Measurements from ENCODE around the gene ADSS1. TPM values are rescaled to one million over a fixed set of nuclear protein-coding genes. Genes with fewer than 3 reads are reported as not detected.

ADSS1 gene
- total and polyA plus RNA-seq, 10 donors = 2.7 to 11.7 (median 5.1) TPM

DNA sequence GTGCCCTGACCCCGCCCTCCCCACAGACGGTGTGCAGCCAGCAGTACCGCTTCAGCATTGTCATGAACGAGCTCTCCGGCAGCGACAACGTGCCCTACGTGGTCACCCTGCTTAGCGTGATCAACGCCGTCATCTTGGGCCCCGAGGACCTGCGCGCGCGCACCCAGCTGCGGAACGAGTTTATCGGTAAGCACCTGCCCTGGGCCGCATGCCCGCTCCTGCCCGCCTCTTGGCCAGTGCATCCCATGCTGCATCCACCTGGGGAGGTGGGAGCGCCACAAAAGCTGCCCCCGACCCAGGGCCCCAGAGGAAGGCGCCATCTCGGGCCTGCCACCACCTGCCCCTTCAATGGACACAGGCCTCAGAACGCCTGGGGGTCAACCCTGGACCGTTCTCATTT, 20.8 kb upstream of the ADSS1 start:
- WGBS, 5 donors = 94 to 97% (median 95%) methylated on average over 20 to 28 of the region's 28 CpGs
- no peak for DNase-seq
- H3K4me3 ChIP-seq = no peak overlapping the region
- no peaks in the 10 kb centered on the region for H3K9me3 ChIP-seq
- no peaks in the 10 kb centered on the region for H3K27me3 ChIP-seq (replicated peaks in 1 of 7)
- peaks cover 0 to 68% (median 50%) of the 10 kb centered on the region in 6 donors for H3K36me3 ChIP-seq
- TF ChIP-seq POLR2A (IDR thresholded peaks at IDR 0.05) (no peak), POLR2AphosphoS5 (IDR thresholded peaks at IDR 0.05) (peak in 1 of 3 donors; percentile 20)
- TF ChIP-seq, protein P1, sequence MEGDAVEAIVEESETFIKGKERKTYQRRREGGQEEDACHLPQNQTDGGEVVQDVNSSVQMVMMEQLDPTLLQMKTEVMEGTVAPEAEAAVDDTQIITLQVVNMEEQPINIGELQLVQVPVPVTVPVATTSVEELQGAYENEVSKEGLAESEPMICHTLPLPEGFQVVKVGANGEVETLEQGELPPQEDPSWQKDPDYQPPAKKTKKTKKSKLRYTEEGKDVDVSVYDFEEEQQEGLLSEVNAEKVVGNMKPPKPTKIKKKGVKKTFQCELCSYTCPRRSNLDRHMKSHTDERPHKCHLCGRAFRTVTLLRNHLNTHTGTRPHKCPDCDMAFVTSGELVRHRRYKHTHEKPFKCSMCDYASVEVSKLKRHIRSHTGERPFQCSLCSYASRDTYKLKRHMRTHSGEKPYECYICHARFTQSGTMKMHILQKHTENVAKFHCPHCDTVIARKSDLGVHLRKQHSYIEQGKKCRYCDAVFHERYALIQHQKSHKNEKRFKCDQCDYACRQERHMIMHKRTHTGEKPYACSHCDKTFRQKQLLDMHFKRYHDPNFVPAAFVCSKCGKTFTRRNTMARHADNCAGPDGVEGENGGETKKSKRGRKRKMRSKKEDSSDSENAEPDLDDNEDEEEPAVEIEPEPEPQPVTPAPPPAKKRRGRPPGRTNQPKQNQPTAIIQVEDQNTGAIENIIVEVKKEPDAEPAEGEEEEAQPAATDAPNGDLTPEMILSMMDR (IDR thresholded peaks at IDR 0.05 in 8 of 11, conservative IDR thresholded peaks at IDR 0.05 in 3 of 11) = no peak
- no peak overlapping the region for H3K27ac ChIP-seq
- H3K4me1 ChIP-seq = peaks cover 0 to 56% (median 19%) of the 10 kb centered on the region in 6 donors
- intact Hi-C loops (cut with DNase I; ENCODE audit: low total_unique reads) = no loop called here

DNA sequence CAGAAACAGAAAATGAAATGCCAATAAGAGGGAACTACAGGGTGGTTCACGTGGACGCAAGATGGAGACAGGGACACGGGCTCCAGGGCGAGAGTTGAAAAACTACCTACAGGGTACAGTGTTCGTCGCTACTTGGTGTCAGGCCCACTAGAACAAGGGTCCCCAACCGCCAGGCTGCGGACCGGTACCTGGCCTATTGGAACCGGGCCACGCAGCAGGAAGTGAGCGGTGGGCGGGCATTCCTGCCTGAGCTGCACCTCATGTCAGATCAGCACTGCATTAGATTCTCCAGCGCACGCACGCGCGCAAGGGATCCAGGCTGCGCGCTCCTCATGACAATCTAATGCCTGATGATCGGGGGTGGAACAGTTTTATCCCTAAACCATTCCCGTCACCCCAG, 19.8 kb upstream of the ADSS1 start:
- H3K27me3 ChIP-seq (replicated peaks in 1 of 7) = no peaks in the 10 kb centered on the region
- peaks cover 0 to 55% (median 21%) of the 10 kb centered on the region in 6 donors for H3K4me1 ChIP-seq
- TF ChIP-seq, protein P1 (IDR thresholded peaks at IDR 0.05 in 8 of 11, conservative IDR thresholded peaks at IDR 0.05 in 3 of 11) = no peak
- TF ChIP-seq POLR2A (IDR thresholded peaks at IDR 0.05) (no peak), POLR2AphosphoS5 (IDR thresholded peaks at IDR 0.05) (no peak)
- H3K9me3 ChIP-seq = no peaks in the 10 kb centered on the region
- no peak overlapping the region for H3K4me3 ChIP-seq
- DNase-seq = no peak
- 93 to 98% (median 97%) methylated on average over 22 of the region's 22 CpGs for WGBS, 5 donors
- intact Hi-C loops (cut with DNase I; ENCODE audit: low total_unique reads) = no loop called here
- H3K27ac ChIP-seq = no peak overlapping the region
- peaks cover 0 to 72% (median 50%) of the 10 kb centered on the region in 6 donors for H3K36me3 ChIP-seq

DNA sequence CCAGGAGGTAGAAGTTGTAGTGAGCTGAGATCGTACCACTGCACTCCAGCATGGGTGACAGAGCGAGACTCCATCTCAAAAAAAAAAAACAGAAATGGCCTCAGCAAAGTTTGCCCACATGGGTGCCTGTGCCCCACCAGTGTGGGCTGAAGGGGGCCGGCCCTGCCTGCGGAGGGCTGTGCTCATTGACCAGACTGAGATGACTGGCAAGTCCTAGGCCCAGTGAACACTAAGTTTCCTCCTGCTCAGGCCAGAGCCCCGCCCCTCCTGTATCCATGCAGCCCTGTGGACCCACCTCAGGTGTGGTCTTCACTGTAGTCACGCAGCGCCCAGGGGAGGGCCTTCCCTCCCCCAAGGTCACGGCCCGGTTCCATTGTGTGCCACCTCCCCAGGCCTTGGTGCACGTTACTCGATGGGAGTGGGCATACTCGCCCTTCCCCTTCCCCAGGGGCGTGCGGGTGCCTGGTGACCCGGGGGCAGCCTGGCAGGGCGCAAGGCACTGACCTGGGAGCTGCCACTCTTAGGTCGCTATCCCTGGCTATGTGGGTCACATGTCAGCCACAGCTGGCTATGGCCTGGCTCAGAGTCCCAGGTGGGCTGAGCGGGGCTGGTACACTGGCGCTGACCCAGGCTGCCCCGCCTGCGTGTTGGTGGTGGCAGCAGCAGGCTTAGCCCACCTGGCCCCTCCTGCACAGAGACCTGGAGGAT, 18.5 kb upstream of the ADSS1 start:
- TF ChIP-seq POLR2AphosphoS5 (IDR thresholded peaks at IDR 0.05) (peak in 2 of 3 donors; percentile 11 to 16), POLR2A (IDR thresholded peaks at IDR 0.05) (no peak)
- H3K27ac ChIP-seq = no peak overlapping the region
- intact Hi-C loops (cut with DNase I; ENCODE audit: low total_unique reads) = loop anchor here (5.0 kb wide), 1 partner anchor 53 kb away; no protein-coding TSS in a partner anchor
- peaks cover 0 to 42% (median 12%) of the 10 kb centered on the region in 6 donors for H3K4me1 ChIP-seq
- no peak overlapping the region for H3K4me3 ChIP-seq
- H3K36me3 ChIP-seq = peaks cover 0 to 84% (median 61%) of the 10 kb centered on the region in 6 donors
- H3K9me3 ChIP-seq = no peaks in the 10 kb centered on the region
- 75 to 91% (median 88%) methylated on average over 5 to 21 of the region's 21 CpGs for WGBS, 5 donors
- H3K27me3 ChIP-seq (replicated peaks in 1 of 7) = no peaks in the 10 kb centered on the region
- no peak for DNase-seq

DNA sequence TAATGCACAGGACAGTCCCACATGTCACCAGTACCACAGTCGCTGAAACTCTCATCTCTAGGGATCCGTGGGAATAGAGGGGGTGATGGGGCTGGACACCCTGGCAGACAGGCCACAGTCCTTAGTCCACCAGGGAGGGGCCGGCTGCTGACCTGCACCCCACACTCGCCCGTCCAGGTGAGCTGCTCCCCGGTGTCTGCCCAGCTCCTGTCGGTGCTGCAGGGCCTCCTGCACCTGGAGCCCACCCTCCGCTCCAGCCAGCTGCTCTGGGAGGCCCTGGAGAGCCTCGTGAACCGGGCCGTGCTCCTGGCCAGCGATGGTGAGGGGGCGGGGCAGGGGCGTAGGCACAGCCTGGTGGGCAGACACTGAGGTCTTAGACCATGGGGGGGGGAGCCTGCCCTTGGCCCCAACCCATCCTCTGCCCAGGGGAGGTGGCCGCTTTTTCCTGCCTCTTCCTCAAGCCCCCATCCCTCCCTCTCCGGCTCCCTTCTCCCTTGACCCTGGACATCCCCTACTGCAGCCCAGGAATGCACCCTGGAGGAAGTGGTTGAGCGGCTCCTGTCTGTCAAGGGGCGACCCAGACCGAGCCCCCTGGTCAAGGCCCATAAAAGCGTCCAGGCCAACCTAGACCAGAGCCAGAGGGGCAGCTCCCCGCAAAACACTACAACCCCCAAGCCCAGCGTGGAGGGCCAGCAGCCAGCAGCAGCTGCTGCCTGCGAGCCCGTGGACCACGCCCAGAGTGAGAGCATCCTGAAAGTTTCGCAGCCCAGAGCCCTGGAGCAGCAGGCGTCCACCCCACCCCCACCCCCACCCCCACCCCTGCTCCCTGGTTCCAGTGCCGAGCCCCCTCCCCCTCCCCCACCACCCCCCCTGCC, 17.1 kb upstream of the ADSS1 start:
- Histone ChIP-seq H3K4me3 (no peak overlapping the region), H3K27me3 (replicated peaks in 1 of 7) (no peaks in the 10 kb centered on the region), H3K27ac (no peak overlapping the region), H3K9me3 (no peaks in the 10 kb centered on the region), H3K36me3 (peaks cover 0 to 84% (median 67%) of the 10 kb centered on the region in 6 donors), H3K4me1 (peaks cover 0 to 27% (median 9%) of the 10 kb centered on the region in 6 donors)
- DNase-seq = no peak
- intact Hi-C loops (cut with DNase I; ENCODE audit: low total_unique reads) = loop anchor here (5.0 kb wide), 1 partner anchor 55 kb away; no protein-coding TSS in a partner anchor
- TF ChIP-seq POLR2A (IDR thresholded peaks at IDR 0.05) (no peak), POLR2AphosphoS5 (IDR thresholded peaks at IDR 0.05) (no peak)
- TF ChIP-seq, protein P1 (IDR thresholded peaks at IDR 0.05 in 8 of 11, conservative IDR thresholded peaks at IDR 0.05 in 3 of 11) = no peak
- WGBS, 5 donors = 65 to 82% (median 71%) methylated on average over 6 to 28 of the region's 28 CpGs
